Measurements from ENCODE around the gene ABCF1.
A peak's percentile ranks its signal among the peaks of the same experiment; 100 is the strongest.

Gene ABCF1

GRCh38 chr6:30612687-30613248, 41.5 kb downstream of the ABCF1 start:
- TF ChIP-seq, protein P1, sequence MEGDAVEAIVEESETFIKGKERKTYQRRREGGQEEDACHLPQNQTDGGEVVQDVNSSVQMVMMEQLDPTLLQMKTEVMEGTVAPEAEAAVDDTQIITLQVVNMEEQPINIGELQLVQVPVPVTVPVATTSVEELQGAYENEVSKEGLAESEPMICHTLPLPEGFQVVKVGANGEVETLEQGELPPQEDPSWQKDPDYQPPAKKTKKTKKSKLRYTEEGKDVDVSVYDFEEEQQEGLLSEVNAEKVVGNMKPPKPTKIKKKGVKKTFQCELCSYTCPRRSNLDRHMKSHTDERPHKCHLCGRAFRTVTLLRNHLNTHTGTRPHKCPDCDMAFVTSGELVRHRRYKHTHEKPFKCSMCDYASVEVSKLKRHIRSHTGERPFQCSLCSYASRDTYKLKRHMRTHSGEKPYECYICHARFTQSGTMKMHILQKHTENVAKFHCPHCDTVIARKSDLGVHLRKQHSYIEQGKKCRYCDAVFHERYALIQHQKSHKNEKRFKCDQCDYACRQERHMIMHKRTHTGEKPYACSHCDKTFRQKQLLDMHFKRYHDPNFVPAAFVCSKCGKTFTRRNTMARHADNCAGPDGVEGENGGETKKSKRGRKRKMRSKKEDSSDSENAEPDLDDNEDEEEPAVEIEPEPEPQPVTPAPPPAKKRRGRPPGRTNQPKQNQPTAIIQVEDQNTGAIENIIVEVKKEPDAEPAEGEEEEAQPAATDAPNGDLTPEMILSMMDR (IDR thresholded peaks at IDR 0.05; ENCODE audit: control insufficient read depth, extremely low read depth, insufficient read depth), result no peak
- DNase-seq (ENCODE audit: low read depth), result no peak
- H3K4me3 ChIP-seq (ENCODE audit: low read depth, low read length), result no peak overlapping the region

DNA sequence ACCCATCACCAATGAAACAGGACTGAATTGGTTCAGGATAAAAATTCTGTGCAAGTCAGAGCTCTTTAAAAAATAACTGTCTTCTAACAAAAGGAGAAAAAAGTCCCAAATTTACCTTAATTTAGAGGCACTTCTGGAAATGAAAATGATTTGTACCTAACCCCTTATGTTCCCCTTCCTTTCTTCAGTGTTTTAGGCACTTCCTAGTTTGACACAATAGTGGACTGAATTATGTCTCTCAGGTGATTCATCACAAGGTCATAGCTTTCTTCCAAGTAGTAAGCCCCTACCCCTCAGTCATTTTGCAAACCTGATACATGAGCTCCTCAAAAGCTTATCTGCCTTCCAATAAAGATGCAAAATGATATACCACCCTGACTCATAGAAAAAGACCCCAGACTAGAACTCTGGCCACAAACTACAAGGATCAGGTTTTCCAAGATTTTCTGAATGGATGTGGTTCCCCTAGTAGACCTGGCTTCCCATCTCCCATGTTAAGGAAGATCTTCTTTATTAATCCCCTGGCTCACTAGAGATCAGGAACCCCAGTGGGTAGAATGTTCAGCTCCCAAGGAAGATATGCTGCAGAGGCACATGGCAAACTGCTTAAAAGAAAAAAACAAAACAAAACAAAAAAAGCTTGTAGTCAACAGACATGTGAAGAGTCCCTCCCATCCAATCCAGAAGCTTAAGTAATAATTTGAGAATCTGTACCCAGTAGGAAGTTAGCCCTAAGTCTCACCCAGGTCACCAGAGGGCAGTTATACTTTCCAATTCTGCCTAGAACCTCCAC, 42.2 kb downstream of the ABCF1 start:
- no peak for DNase-seq (ENCODE audit: low read depth)
- TF ChIP-seq, protein P1 (IDR thresholded peaks at IDR 0.05; ENCODE audit: control insufficient read depth, extremely low read depth, insufficient read depth), result no peak
- H3K4me3 ChIP-seq (ENCODE audit: low read depth, low read length), result no peak overlapping the region

- TF ChIP-seq, protein P1 (IDR thresholded peaks at IDR 0.05; ENCODE audit: control insufficient read depth, extremely low read depth, insufficient read depth), result no peak
- H3K4me3 ChIP-seq (ENCODE audit: low read depth, low read length), result no peak overlapping the region; the same call in 1 of the 2 replicates
- no peak for DNase-seq (ENCODE audit: low read depth)
These were observed 43.0 kb downstream of the ABCF1 start for GRCh38 chr6:30614044-30614842.

GRCh38 chr6:30614843-30615218, 43.6 kb downstream of the ABCF1 start:
- peak; percentile 94 for DNase-seq (ENCODE audit: low read depth)
- TF ChIP-seq, protein P1 (IDR thresholded peaks at IDR 0.05; ENCODE audit: control insufficient read depth, extremely low read depth, insufficient read depth), result no peak

GRCh38 chr6:30615219-30615957, 44.1 kb downstream of the ABCF1 start:
- peak overlapping the region; percentile 79 for H3K4me3 ChIP-seq (ENCODE audit: low read depth, low read length)
- TF ChIP-seq, protein P1 (IDR thresholded peaks at IDR 0.05; ENCODE audit: control insufficient read depth, extremely low read depth, insufficient read depth), result no peak
- DNase-seq (ENCODE audit: low read depth), result peak; percentile 57

More at GRCh38 chr6:30614843-30615218, 43.6 kb downstream of the ABCF1 start:
- H3K4me3 ChIP-seq (ENCODE audit: low read depth, low read length), result peak overlapping the region; percentile 79
